WTC11 (cell line): ENCODE results near the gene DPEP2. TPM values are rescaled to one million over a fixed set of nuclear protein-coding genes. Genes with fewer than 3 reads are reported as not detected.

Experiments
- ATAC-seq: fragments of 200-7000 bp; cut with Tn5 transposase; 2 replicates; pipeline ENCODE4 v1.10.0; 2021; ENCODE audit warnings: mild to moderate bottlenecking, moderate library complexity
- CTCF ChIA-PET: fragments of 300-600 bp; sonication (Branson Sonifier 250); formaldehyde crosslinking; loops from one replicate; lab custom pipeline; 2021; ENCODE audit warnings: antibody characterized with exemption; lab: Charles Lee
- POLR2A ChIA-PET: fragments of 350-600 bp; sonication (Branson Sonifier 250); formaldehyde crosslinking; loops from one replicate; lab custom pipeline; 2021; ENCODE audit warnings: antibody characterized with exemption; lab: Charles Lee
- DNase-seq: peaks from one replicate; pipeline ENCODE4 v3.0.0; 2021; ENCODE audit warnings: low spot score
- H3K27ac Mint-ChIP-seq: 2 replicates; pipeline ENCODE4 v1.8.0; 2021; ENCODE audit warnings: mixed read lengths
- H3K27me3 Mint-ChIP-seq: 2 replicates; pipeline ENCODE4 v1.8.0; 2021; ENCODE audit warnings: low read depth, mild to moderate bottlenecking, moderate library complexity, mixed read lengths
- H3K36me3 Mint-ChIP-seq: 2 replicates; pipeline ENCODE4 v1.8.0; 2021; ENCODE audit warnings: mixed read lengths
- H3K4me1 Mint-ChIP-seq: 2 replicates; pipeline ENCODE4 v1.8.0; 2022; ENCODE audit warnings: mixed read lengths
- H3K4me3 Mint-ChIP-seq: 2 replicates; pipeline ENCODE4 v1.8.0; 2021; ENCODE audit warnings: mild to moderate bottlenecking, moderate library complexity, mixed read lengths
- H3K9me3 Mint-ChIP-seq: 2 replicates; pipeline ENCODE4 v1.8.0; 2021; ENCODE audit warnings: mixed read lengths
- CREM ChIP-seq: sonication (generic); formaldehyde crosslinking; IDR thresholded peaks from 2 replicates; pipeline ENCODE4 v1.8.1; 2022; ENCODE audit warnings: mild to moderate bottlenecking, missing genetic modification reagents, moderate library complexity
- ELF4 ChIP-seq: sonication (generic); formaldehyde crosslinking; IDR thresholded peaks from 2 replicates; pipeline ENCODE4 v1.8.1; 2022; ENCODE audit warnings: low read depth, mild to moderate bottlenecking, moderate library complexity, missing genetic modification reagents
- ETV6 ChIP-seq: sonication (generic); formaldehyde crosslinking; IDR thresholded peaks from 2 replicates; pipeline ENCODE4 v1.8.1; 2022; ENCODE audit warnings: mild to moderate bottlenecking, missing genetic modification reagents
- FOXK1 ChIP-seq: sonication (generic); formaldehyde crosslinking; IDR thresholded peaks from 2 replicates; pipeline ENCODE4 v1.8.0; 2022; ENCODE audit warnings: mild to moderate bottlenecking, moderate library complexity, missing genetic modification reagents
- MAX ChIP-seq: sonication (generic); formaldehyde crosslinking; IDR thresholded peaks from 2 replicates; pipeline ENCODE4 v1.8.0; 2022; ENCODE audit warnings: mild to moderate bottlenecking, missing genetic modification reagents
- MLX ChIP-seq: sonication (generic); formaldehyde crosslinking; IDR thresholded peaks from 2 replicates; pipeline ENCODE4 v1.8.1; 2023; ENCODE audit warnings: mild to moderate bottlenecking, missing genetic modification reagents, moderate library complexity
- NR1H2 ChIP-seq: sonication (generic); formaldehyde crosslinking; IDR thresholded peaks from 2 replicates; pipeline ENCODE4 v1.9.0; 2021; ENCODE audit warnings: mild to moderate bottlenecking, moderate library complexity, missing genetic modification reagents
- NR2C2 ChIP-seq: sonication (generic); formaldehyde crosslinking; IDR thresholded peaks from 2 replicates; pipeline ENCODE4 v1.8.0; 2022; ENCODE audit warnings: mild to moderate bottlenecking, missing genetic modification reagents
- RELA ChIP-seq: sonication (generic); formaldehyde crosslinking; IDR thresholded peaks from 2 replicates; pipeline ENCODE4 v1.8.1; 2022; ENCODE audit warnings: missing genetic modification reagents, mild to moderate bottlenecking, borderline replicate concordance
- RORB ChIP-seq: fragments of 250-450 bp; sonication (Bioruptor Pico); IDR thresholded peaks from 2 replicates; pipeline ENCODE4 v1.9.0; 2021; ENCODE audit warnings: mild to moderate bottlenecking
- SMAD4 ChIP-seq: sonication (generic); formaldehyde crosslinking; IDR thresholded peaks from 2 replicates; pipeline ENCODE4 v1.8.0; 2022; ENCODE audit warnings: mild to moderate bottlenecking, missing genetic modification reagents
- SP1 ChIP-seq: sonication (generic); formaldehyde crosslinking; conservative IDR thresholded peaks from 2 replicates; pipeline ENCODE4 v1.8.1; 2022; ENCODE audit warnings: missing genetic modification reagents
- TCF7 ChIP-seq: sonication (generic); formaldehyde crosslinking; IDR thresholded peaks from 2 replicates; pipeline ENCODE4 v1.8.0; 2022; ENCODE audit warnings: mild to moderate bottlenecking, low read depth, missing genetic modification reagents, moderate library complexity
- TP53 ChIP-seq: sonication (generic); formaldehyde crosslinking; IDR thresholded peaks from 2 replicates; pipeline ENCODE4 v1.8.1; 2023; ENCODE audit warnings: mild to moderate bottlenecking, missing genetic modification reagents
- ZNF121 ChIP-seq: sonication (generic); formaldehyde crosslinking; IDR thresholded peaks from 2 replicates; pipeline ENCODE4 v1.8.0; 2023; ENCODE audit warnings: missing genetic modification reagents
- ZNF232 ChIP-seq: sonication (generic); formaldehyde crosslinking; IDR thresholded peaks from 2 replicates; pipeline ENCODE4 v1.8.0; 2022; ENCODE audit warnings: mild to moderate bottlenecking, missing genetic modification reagents
- ZNF281 ChIP-seq: sonication (generic); formaldehyde crosslinking; IDR thresholded peaks from 2 replicates; pipeline ENCODE4 v1.8.0; 2023; ENCODE audit warnings: mild to moderate bottlenecking, missing genetic modification reagents
- ZNF512 ChIP-seq: sonication (generic); formaldehyde crosslinking; IDR thresholded peaks from 2 replicates; pipeline ENCODE4 v1.8.1; 2022; ENCODE audit warnings: missing genetic modification reagents, borderline replicate concordance
- total RNA-seq: library from RNA; stranded (reverse); gene quantifications from 3 replicates; pipeline ENCODE4 v1.2.3, GENCODE V29; 2021
- TF ChIP-seq, protein P1 (sequence below): sonication (generic); formaldehyde crosslinking; IDR thresholded peaks from 2 replicates; pipeline ENCODE4 v1.8.1; 2022; ENCODE audit warnings: mild to moderate bottlenecking, missing genetic modification reagents, moderate library complexity, borderline replicate concordance
- TF ChIP-seq, protein P2 (sequence below): sonication (generic); formaldehyde crosslinking; IDR thresholded peaks from 2 replicates; pipeline ENCODE4 v1.8.0; 2022; ENCODE audit warnings: mild to moderate bottlenecking, missing genetic modification reagents

DPEP2 gene
- total RNA-seq, 1 experiment from 2014 or later: 0.13 TPM

DNA sequence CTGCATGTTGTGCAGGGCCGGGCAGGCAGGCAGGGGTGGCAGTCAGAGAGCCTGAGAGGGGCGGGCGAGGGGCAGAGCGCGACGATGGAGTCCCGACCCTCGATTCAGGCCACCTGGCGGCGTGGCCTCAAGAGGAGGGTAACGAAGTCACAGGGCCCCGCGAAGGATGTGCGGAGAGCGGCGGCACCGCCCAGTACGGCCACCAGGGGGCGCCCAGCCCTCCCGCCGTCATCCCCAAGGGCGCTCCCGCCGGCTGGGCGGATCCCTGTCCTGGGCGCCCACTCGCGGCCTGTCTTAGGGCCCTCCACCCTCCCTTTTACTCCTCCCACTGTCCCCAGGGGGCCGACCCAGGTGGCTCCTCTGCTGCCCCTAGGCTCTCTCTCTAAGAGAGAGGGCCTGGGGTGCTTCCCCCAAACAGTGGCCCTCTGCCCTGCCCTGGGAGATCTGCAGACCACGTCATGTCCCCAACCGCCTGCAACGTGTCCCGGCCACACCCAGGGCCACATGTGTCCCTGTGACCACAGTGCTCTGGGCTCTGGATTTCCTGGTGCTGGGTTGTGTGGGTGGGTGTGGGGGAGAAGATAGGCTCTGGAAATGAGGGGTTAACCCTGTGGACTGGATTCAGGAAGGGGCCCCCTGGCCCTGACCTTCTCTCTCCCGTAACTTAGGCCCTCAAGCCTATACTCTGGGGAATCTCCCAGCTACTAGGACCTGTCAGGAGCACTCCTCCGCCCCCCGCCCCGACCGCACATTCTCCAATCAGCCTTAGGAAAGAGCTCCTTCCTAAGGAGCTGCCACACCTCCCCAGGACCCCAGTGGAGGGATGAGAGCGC lies 5.9 kb downstream of the DPEP2 start (continued):
- TF ChIP-seq, protein P1, sequence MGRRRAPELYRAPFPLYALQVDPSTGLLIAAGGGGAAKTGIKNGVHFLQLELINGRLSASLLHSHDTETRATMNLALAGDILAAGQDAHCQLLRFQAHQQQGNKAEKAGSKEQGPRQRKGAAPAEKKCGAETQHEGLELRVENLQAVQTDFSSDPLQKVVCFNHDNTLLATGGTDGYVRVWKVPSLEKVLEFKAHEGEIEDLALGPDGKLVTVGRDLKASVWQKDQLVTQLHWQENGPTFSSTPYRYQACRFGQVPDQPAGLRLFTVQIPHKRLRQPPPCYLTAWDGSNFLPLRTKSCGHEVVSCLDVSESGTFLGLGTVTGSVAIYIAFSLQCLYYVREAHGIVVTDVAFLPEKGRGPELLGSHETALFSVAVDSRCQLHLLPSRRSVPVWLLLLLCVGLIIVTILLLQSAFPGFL (CRISPR knock-in tag): 0 out of 2 replicates have a peak, but pooled peaks have one; percentile 51
- peak; percentile 38; the same call in 1 of the 2 replicates for TF ChIP-seq RELA (CRISPR knock-in tag)
- peak; percentile 61 for TF ChIP-seq SP1 (CRISPR knock-in tag)
- TF ChIP-seq, protein P2, sequence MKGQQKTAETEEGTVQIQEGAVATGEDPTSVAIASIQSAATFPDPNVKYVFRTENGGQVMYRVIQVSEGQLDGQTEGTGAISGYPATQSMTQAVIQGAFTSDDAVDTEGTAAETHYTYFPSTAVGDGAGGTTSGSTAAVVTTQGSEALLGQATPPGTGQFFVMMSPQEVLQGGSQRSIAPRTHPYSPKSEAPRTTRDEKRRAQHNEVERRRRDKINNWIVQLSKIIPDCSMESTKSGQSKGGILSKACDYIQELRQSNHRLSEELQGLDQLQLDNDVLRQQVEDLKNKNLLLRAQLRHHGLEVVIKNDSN (CRISPR knock-in tag): 0 out of 2 replicates have a peak, but pooled peaks have one; percentile 34

GRCh38 chr16:67992661-67993206 lies 6.5 kb downstream of the DPEP2 start:
- H3K4me3 Mint-ChIP-seq: no peak overlapping the region
- ChIA-PET POLR2A (no interaction called here), CTCF (interaction anchor here (0.6 to 1.8 kb wide), 6 partner anchors 12 to 242 kb away, joined by 3 to 9 read pairs (median 4); no protein-coding TSS in a partner anchor)
- ATAC-seq (peak; percentile 8; the same call in 1 of the 2 replicates), DNase-seq (no peak)
- no peaks in the 10 kb centered on the region for H3K36me3 Mint-ChIP-seq
- no peak overlapping the region for H3K27ac Mint-ChIP-seq
- peaks cover 20% of the 10 kb centered on the region for H3K27me3 Mint-ChIP-seq
- TF ChIP-seq ETV6 (CRISPR knock-in tag): 0 out of 2 replicates have a peak, but pooled peaks have one; percentile 14
- TF ChIP-seq MLX (CRISPR knock-in tag): no peak
- H3K9me3 Mint-ChIP-seq: no peaks in the 10 kb centered on the region
- no peaks in the 10 kb centered on the region for H3K4me1 Mint-ChIP-seq

- Mint-ChIP-seq H3K27ac (no peak overlapping the region), H3K9me3 (no peaks in the 10 kb centered on the region), H3K36me3 (no peaks in the 10 kb centered on the region), H3K27me3 (peaks cover 20% of the 10 kb centered on the region), H3K4me1 (no peaks in the 10 kb centered on the region), H3K4me3 (no peak overlapping the region)
- TF ChIP-seq FOXK1 (CRISPR knock-in tag) (no peak), CREM (CRISPR knock-in tag) (no peak)
- CTCF ChIA-PET: interaction anchor here (0.5 to 0.6 kb wide), 2 partner anchors 51 to 170 kb away, joined by 3 to 5 read pairs; no protein-coding TSS in a partner anchor
- DNase-seq (no peak), ATAC-seq (no peak)
- POLR2A ChIA-PET: no interaction called here
Measured at GRCh38 chr16:67990018-67990386, 9.3 kb downstream of the DPEP2 start.

- Mint-ChIP-seq H3K27ac (no peak overlapping the region), H3K4me1 (no peaks in the 10 kb centered on the region), H3K9me3 (no peaks in the 10 kb centered on the region), H3K36me3 (no peaks in the 10 kb centered on the region), H3K4me3 (no peak overlapping the region), H3K27me3 (peaks cover 16% of the 10 kb centered on the region)
- ChIA-PET POLR2A (no interaction called here), CTCF (interaction anchor here (0.5 to 1.3 kb wide), 3 partner anchors 51 to 173 kb away, joined by 3 to 5 read pairs (median 3); no protein-coding TSS in a partner anchor)
- DNase-seq: no peak
- ATAC-seq: no peak
- no peak for TF ChIP-seq SMAD4 (CRISPR knock-in tag)
- no peak for TF ChIP-seq MAX (CRISPR knock-in tag)
- no peak for TF ChIP-seq TCF7
- no peak for TF ChIP-seq TP53 (CRISPR knock-in tag)
- TF ChIP-seq ZNF281: no peak
- TF ChIP-seq RORB (CRISPR knock-in tag): no peak
- no peak for TF ChIP-seq NR2C2 (CRISPR knock-in tag)
- TF ChIP-seq SP1 (CRISPR knock-in tag): no peak
- TF ChIP-seq ZNF512 (CRISPR knock-in tag): no peak
- TF ChIP-seq ELF4 (CRISPR knock-in tag): no peak
- TF ChIP-seq NR1H2 (CRISPR knock-in tag): no peak
- TF ChIP-seq ZNF121: no peak
- no peak for TF ChIP-seq FOXK1 (CRISPR knock-in tag)
- no peak for TF ChIP-seq ZNF232
Measured at GRCh38 chr16:67989322-67990017, 9.8 kb downstream of the DPEP2 start.
